ENCODE results near the gene ANTXR2. TPM values are rescaled to one million over a fixed set of nuclear protein-coding genes. Genes with fewer than 3 reads are reported as not detected.

Gene ANTXR2
- total RNA-seq, 2 experiments from 2014 or later, result 3.0 to 3.6 TPM

DNA sequence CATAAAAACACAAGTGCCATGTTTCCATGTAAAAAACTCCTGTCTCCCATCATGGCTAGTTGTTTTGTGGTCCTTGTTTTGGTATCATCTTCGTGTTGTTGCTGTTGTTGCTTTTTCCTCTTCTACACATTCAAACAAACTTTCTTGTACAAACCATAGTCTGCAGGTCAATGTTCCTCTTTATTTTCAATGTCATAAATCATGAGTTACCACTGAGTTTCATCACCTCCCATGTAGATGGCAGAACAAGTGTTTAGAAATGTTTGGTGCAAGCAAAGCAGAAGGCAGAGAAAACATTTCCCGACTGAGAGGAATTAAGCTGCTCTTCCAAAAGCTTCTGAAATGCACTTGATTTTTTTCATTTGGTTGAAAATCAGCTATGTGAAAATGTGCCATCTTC lies 166.0 kb downstream of the ANTXR2 start:
- Mint-ChIP-seq H3K27me3 (no peaks in the 10 kb centered on the region), H3K4me1 (ENCODE audit: low read depth) (peaks cover 12% of the 10 kb centered on the region), H3K9me3 (no peaks in the 10 kb centered on the region), H3K36me3 (ENCODE audit: low read depth) (peaks cover 17% of the 10 kb centered on the region), H3K27ac (no peak overlapping the region), H3K4me3 (no peak overlapping the region)
- DNase-seq (no peak), ATAC-seq (no peak)
- POLR2A ChIA-PET, result no interaction called here
- intact Hi-C loops (cut with micrococcal nuclease), result no loop called here
- CTCF ChIA-PET, result interaction anchor here (1.0 kb wide), 1 partner anchor 218 kb away, joined by 3 read pairs; no protein-coding TSS in a partner anchor
- TF ChIP-seq, protein P1, sequence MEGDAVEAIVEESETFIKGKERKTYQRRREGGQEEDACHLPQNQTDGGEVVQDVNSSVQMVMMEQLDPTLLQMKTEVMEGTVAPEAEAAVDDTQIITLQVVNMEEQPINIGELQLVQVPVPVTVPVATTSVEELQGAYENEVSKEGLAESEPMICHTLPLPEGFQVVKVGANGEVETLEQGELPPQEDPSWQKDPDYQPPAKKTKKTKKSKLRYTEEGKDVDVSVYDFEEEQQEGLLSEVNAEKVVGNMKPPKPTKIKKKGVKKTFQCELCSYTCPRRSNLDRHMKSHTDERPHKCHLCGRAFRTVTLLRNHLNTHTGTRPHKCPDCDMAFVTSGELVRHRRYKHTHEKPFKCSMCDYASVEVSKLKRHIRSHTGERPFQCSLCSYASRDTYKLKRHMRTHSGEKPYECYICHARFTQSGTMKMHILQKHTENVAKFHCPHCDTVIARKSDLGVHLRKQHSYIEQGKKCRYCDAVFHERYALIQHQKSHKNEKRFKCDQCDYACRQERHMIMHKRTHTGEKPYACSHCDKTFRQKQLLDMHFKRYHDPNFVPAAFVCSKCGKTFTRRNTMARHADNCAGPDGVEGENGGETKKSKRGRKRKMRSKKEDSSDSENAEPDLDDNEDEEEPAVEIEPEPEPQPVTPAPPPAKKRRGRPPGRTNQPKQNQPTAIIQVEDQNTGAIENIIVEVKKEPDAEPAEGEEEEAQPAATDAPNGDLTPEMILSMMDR (IDR thresholded peaks at IDR 0.05), result no peak

DNA sequence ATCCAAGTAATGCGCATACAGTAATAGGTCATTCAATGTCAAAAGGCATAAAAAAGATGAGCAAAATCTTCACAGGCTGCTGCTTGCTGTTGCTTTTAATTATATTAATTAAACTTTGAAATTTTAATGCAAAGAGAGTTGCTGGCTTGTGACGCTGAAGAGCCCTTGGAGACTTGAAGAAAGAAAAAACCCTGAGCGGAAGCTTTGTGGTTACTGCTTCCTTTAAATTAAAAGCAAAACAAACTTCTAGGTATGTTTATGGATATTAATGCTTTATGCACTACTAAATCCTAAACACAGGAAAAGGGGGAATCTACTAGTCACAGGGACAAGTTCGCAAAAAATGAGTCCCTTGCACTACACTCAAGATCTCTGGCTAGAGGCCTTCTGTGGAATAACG lies 166.7 kb downstream of the ANTXR2 start:
- ATAC-seq, result no peak
- Mint-ChIP-seq H3K4me1 (ENCODE audit: low read depth) (peaks cover 12% of the 10 kb centered on the region), H3K36me3 (ENCODE audit: low read depth) (peaks cover 17% of the 10 kb centered on the region), H3K4me3 (no peak overlapping the region), H3K27ac (no peak overlapping the region), H3K27me3 (no peaks in the 10 kb centered on the region), H3K9me3 (no peaks in the 10 kb centered on the region)
- intact Hi-C loops (cut with micrococcal nuclease), result no loop called here
- CTCF ChIA-PET, result no interaction called here
- POLR2A ChIA-PET, result no interaction called here
- TF ChIP-seq, protein P1 (IDR thresholded peaks at IDR 0.05), result no peak
- no peak for DNase-seq

DNA sequence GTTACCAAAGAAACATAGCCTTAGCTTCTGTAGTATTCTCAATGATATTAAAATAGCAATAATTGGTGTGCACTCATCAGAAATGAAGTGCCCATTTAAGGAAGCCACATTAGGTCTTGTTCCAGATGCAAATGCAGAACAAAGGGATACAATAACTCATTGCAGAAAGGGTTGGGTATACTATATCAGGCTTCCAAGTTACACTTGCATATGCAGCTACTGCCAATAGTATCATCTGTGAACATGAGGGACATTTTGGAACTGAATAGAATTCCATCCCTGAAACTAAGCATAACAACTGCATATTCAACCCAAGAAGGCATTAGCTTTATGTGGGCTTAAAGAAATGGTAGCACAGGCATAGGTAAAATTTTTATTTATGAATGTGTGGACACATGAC lies 167.8 kb downstream of the ANTXR2 start:
- ATAC-seq, result no peak
- Mint-ChIP-seq H3K27ac (no peak overlapping the region), H3K36me3 (ENCODE audit: low read depth) (peaks cover 17% of the 10 kb centered on the region), H3K4me3 (no peak overlapping the region), H3K27me3 (no peaks in the 10 kb centered on the region), H3K9me3 (no peaks in the 10 kb centered on the region), H3K4me1 (ENCODE audit: low read depth) (peaks cover 12% of the 10 kb centered on the region)
- POLR2A ChIA-PET, result no interaction called here
- intact Hi-C loops (cut with micrococcal nuclease), result no loop called here
- DNase-seq, result no peak
- CTCF ChIA-PET, result interaction anchor here (2.5 kb wide), 1 partner anchor 12 kb away, joined by 7 read pairs; no protein-coding TSS in a partner anchor
- TF ChIP-seq, protein P1 (IDR thresholded peaks at IDR 0.05), result no peak

DNA sequence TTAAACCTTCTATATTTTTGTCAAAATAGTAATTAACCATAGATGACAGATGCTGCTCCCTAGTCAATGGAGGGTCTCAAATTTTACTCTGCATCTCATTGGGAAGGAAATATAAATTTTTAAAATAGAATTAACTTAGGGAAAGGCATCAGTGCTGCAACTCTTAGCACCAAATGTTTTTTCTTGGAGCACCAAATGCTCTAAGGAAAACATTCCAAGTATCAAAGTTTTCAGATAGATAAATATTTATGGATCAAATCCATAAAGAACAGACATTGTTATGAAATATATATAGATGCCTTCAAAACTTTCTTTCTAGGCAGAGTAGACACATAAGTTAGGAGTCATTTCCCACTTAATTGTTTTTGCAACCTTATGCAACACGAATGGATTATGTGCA lies 168.7 kb downstream of the ANTXR2 start:
- Mint-ChIP-seq H3K4me3 (no peak overlapping the region), H3K27me3 (no peaks in the 10 kb centered on the region), H3K27ac (no peak overlapping the region), H3K4me1 (ENCODE audit: low read depth) (peaks cover 12% of the 10 kb centered on the region), H3K36me3 (ENCODE audit: low read depth) (peaks cover 17% of the 10 kb centered on the region), H3K9me3 (no peaks in the 10 kb centered on the region)
- intact Hi-C loops (cut with micrococcal nuclease), result no loop called here
- ATAC-seq (no peak), DNase-seq (no peak)
- ChIA-PET POLR2A (no interaction called here), CTCF (interaction anchor here (2.5 kb wide), 1 partner anchor 13 kb away, joined by 7 read pairs; no protein-coding TSS in a partner anchor)
- TF ChIP-seq, protein P1 (IDR thresholded peaks at IDR 0.05), result no peak

DNA sequence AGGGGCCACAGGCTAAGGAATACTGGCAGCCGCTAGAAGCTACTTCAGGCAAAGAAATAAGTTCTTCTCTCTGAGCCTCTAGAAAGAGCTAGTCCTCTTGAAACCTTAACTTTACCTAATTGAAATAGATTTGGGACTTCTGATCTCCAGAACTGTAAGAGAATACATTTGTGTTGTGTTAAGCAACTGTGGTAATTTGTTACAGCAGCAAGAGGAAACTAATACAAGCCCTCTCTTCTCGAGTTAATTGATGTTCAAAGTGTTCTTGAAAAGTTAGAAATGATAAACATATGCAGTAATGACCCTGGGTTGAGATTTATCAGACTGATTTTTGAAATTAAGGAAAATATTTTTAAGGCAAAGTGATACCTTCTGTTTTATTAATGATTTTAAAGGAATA lies 172.8 kb downstream of the ANTXR2 start:
- H3K36me3 Mint-ChIP-seq (ENCODE audit: low read depth), result no peaks in the 10 kb centered on the region

More for the DNA sequence above, 172.8 kb downstream of the ANTXR2 start:
- H3K9me3 Mint-ChIP-seq, result no peaks in the 10 kb centered on the region
- H3K27me3 Mint-ChIP-seq, result no peaks in the 10 kb centered on the region
- H3K27ac Mint-ChIP-seq, result no peak overlapping the region
- H3K4me1 Mint-ChIP-seq (ENCODE audit: low read depth), result no peaks in the 10 kb centered on the region
- intact Hi-C loops (cut with micrococcal nuclease), result no loop called here
- POLR2A ChIA-PET, result no interaction called here
- TF ChIP-seq, protein P1 (IDR thresholded peaks at IDR 0.05), result no peak
- CTCF ChIA-PET, result interaction anchor here (0.7 kb wide), 1 partner anchor 17 kb away, joined by 3 read pairs; no protein-coding TSS in a partner anchor
- H3K4me3 Mint-ChIP-seq, result no peak overlapping the region
- ATAC-seq (no peak), DNase-seq (no peak)

Measured in activated CD8-positive, alpha-beta T cell treated with anti-CD3 and anti-CD28 coated beads for 36 hours (primary cell).